Measurements from ENCODE around the gene NR2E3. TPM values are rescaled to one million over a fixed set of nuclear protein-coding genes. Genes with fewer than 3 reads are reported as not detected.

Gene NR2E3
- total RNA-seq, 1 experiment from 2014 or later = 0.31 TPM

- no peak overlapping the region for H3K4me3 Mint-ChIP-seq
- no peak overlapping the region for H3K18ac ChIP-seq (ENCODE audit: insufficient read length, low read depth, low read length)
- H3K9ac ChIP-seq (ENCODE audit: extremely low read depth, insufficient read length, low read length) = no peak overlapping the region
- H2BK120ac ChIP-seq (ENCODE audit: low read depth, low read length, poor library complexity, severe bottlenecking) = no peak overlapping the region
- H3K27me3 ChIP-seq (ENCODE audit: insufficient read depth, low read length) = no peaks in the 10 kb centered on the region
- H3K4me1 ChIP-seq (ENCODE audit: insufficient read depth, low read length) = no peaks in the 10 kb centered on the region
- no peaks in the 10 kb centered on the region for H4K20me1 ChIP-seq (ENCODE audit: control insufficient read depth, insufficient read depth, insufficient read length)
- no peaks in the 10 kb centered on the region for H3K23me2 ChIP-seq (ENCODE audit: insufficient read length, low read depth, low read length, poor library complexity, severe bottlenecking)
- no peak overlapping the region for H3K56ac ChIP-seq (ENCODE audit: insufficient read length, low read depth, low read length)
- DNase-seq = no peak
- no peaks in the 10 kb centered on the region for H3K27me3 Mint-ChIP-seq (ENCODE audit: low read depth)
- TF ChIP-seq, protein P1, sequence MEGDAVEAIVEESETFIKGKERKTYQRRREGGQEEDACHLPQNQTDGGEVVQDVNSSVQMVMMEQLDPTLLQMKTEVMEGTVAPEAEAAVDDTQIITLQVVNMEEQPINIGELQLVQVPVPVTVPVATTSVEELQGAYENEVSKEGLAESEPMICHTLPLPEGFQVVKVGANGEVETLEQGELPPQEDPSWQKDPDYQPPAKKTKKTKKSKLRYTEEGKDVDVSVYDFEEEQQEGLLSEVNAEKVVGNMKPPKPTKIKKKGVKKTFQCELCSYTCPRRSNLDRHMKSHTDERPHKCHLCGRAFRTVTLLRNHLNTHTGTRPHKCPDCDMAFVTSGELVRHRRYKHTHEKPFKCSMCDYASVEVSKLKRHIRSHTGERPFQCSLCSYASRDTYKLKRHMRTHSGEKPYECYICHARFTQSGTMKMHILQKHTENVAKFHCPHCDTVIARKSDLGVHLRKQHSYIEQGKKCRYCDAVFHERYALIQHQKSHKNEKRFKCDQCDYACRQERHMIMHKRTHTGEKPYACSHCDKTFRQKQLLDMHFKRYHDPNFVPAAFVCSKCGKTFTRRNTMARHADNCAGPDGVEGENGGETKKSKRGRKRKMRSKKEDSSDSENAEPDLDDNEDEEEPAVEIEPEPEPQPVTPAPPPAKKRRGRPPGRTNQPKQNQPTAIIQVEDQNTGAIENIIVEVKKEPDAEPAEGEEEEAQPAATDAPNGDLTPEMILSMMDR (conservative IDR thresholded peaks at IDR 0.05) = no peak
- no peak overlapping the region for H2BK20ac ChIP-seq (ENCODE audit: low read depth, low read length, poor library complexity, severe bottlenecking)
- no peaks in the 10 kb centered on the region for H3K9me3 ChIP-seq (ENCODE audit: control insufficient read depth, low read depth, low read length)
- H3K36me3 Mint-ChIP-seq (ENCODE audit: insufficient read depth in 1 of 3, low read depth in 3 of 3) = peaks cover 12 to 19% (median 12%) of the 10 kb centered on the region in 3 experiments; a peak in 6 of 7 replicates
- no peak overlapping the region for H2BK15ac ChIP-seq (ENCODE audit: low read depth, low read length)
- WGBS (ENCODE audit: extremely low coverage, insufficient read length, low lambda C conversion rate) = no CpG with 5 or more reads among the region's 3 CpGs
- H2BK5ac ChIP-seq (ENCODE audit: insufficient read length, low read length) = no peak overlapping the region
- H4K91ac ChIP-seq (ENCODE audit: insufficient read length, low read depth, low read length) = no peak overlapping the region
- no peak overlapping the region for H3K27ac Mint-ChIP-seq
- no peak overlapping the region for H4K8ac ChIP-seq (replicated peaks; ENCODE audit: insufficient read length, low read depth, low read length)
- no peaks in the 10 kb centered on the region for H3K4me1 Mint-ChIP-seq
- H3K79me1 ChIP-seq (ENCODE audit: insufficient read depth, low read depth, low read length, poor library complexity, severe bottlenecking) = no peaks in the 10 kb centered on the region
- H3K4me2 ChIP-seq (ENCODE audit: insufficient read depth, insufficient read length, low read length) = no peak overlapping the region
- no peak overlapping the region for H3T11ph ChIP-seq (ENCODE audit: low read length)
- H2AK5ac ChIP-seq (ENCODE audit: insufficient read length, low read length) = no peak overlapping the region
- peaks cover 7 to 14% of the 10 kb centered on the region in 2 experiments for H3K9me3 Mint-ChIP-seq
- H3K14ac ChIP-seq (ENCODE audit: insufficient read depth, low read length) = no peak overlapping the region
- H2AFZ ChIP-seq (ENCODE audit: low read length) = no peak overlapping the region
- no peaks in the 10 kb centered on the region for H3K79me2 ChIP-seq (ENCODE audit: insufficient read depth, low read length)
- H3K23ac ChIP-seq (ENCODE audit: insufficient read length, low read depth, low read length) = no peak overlapping the region
- no peak overlapping the region for H3K4ac ChIP-seq (ENCODE audit: low read depth, low read length)
- H4K5ac ChIP-seq (ENCODE audit: insufficient read length, low read depth, low read length) = no peak overlapping the region
- no peak overlapping the region for H3K27ac ChIP-seq (ENCODE audit: insufficient read length, low read depth, low read length)
- no peak overlapping the region for H2BK12ac ChIP-seq (ENCODE audit: insufficient read length, low read depth, low read length)
Measured at GRCh38 chr15:71761649-71762048, 48.7 kb upstream of the NR2E3 start.
